HuH-7 (cell line): Measurements from ENCODE around the gene ZNF646.

Experiments
- DNase-seq: peaks from one replicate; pipeline ENCODE4 v3.0.0; 2011; ENCODE audit warnings: low spot score

The ZNF646 gene

GRCh38 chr16:31130899-31131298, 56.7 kb downstream of the ZNF646 start:
- DNase-seq: no peak

GRCh38 chr16:31131416-31131815, 57.2 kb downstream of the ZNF646 start:
- DNase-seq: no peak

- DNase-seq: no peak
Observed at GRCh38 chr16:31131841-31132271, 57.6 kb downstream of the ZNF646 start.

GRCh38 chr16:31132303-31132979, 58.2 kb downstream of the ZNF646 start:
- DNase-seq: no peak

GRCh38 chr16:31133046-31133501, 58.9 kb downstream of the ZNF646 start:
- DNase-seq: no peak
